ENCODE measurements around the gene ZNF90. TPM values are rescaled to one million over a fixed set of nuclear protein-coding genes. Genes with fewer than 3 reads are reported as not detected.
"Not testable (repeated sequence)": the region's sequence is repeated elsewhere in the genome, so short reads cannot be mapped to it uniquely, and the experiment has no call there.

Gene ZNF90
- total RNA-seq, 4 donors from 2014 or later, result 0.57 to 2.3 (median 1.5) TPM

DNA sequence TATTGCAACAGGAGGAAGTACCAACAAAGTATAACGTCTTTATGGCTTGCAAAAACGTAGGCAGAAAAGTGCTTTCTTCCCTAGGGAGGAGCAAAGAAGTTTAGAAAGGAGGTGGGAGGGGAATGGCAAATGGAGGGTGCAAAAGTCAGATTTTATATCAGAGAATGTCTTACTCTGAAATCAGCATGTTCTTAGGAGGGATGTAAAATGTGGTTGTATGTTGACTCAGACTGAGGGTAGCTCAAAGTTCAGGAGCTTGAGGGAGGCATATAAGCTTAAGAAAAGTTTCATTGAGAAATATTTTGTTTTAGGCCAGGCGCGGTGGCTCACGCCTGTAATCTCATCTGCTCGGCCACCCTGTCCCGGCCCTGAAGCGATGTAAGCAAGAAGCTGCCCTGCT, 1.7 kb downstream of the ZNF90 start:
- H3K27me3 ChIP-seq, result no peaks in the 10 kb centered on the region
- peaks cover 0 to 7% (median 0%) of the 10 kb centered on the region in 3 donors for H3K9me3 ChIP-seq
- no peak for TF ChIP-seq POLR2A (IDR thresholded peaks at IDR 0.05)
- TF ChIP-seq, protein P1, sequence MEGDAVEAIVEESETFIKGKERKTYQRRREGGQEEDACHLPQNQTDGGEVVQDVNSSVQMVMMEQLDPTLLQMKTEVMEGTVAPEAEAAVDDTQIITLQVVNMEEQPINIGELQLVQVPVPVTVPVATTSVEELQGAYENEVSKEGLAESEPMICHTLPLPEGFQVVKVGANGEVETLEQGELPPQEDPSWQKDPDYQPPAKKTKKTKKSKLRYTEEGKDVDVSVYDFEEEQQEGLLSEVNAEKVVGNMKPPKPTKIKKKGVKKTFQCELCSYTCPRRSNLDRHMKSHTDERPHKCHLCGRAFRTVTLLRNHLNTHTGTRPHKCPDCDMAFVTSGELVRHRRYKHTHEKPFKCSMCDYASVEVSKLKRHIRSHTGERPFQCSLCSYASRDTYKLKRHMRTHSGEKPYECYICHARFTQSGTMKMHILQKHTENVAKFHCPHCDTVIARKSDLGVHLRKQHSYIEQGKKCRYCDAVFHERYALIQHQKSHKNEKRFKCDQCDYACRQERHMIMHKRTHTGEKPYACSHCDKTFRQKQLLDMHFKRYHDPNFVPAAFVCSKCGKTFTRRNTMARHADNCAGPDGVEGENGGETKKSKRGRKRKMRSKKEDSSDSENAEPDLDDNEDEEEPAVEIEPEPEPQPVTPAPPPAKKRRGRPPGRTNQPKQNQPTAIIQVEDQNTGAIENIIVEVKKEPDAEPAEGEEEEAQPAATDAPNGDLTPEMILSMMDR (IDR thresholded peaks at IDR 0.05), result no peak
- no peak for DNase-seq
- peaks cover 0 to 22% (median 6%) of the 10 kb centered on the region in 3 donors for H3K4me1 ChIP-seq
- no peak overlapping the region for H3K27ac ChIP-seq
- 64 to 66% methylated on average over 8 of the region's 8 CpGs for WGBS, 2 donors
- intact Hi-C loops (cut with DNase I), result no loop called here
- no peak overlapping the region for H3K4me3 ChIP-seq
- no peaks in the 10 kb centered on the region for H3K36me3 ChIP-seq

DNA sequence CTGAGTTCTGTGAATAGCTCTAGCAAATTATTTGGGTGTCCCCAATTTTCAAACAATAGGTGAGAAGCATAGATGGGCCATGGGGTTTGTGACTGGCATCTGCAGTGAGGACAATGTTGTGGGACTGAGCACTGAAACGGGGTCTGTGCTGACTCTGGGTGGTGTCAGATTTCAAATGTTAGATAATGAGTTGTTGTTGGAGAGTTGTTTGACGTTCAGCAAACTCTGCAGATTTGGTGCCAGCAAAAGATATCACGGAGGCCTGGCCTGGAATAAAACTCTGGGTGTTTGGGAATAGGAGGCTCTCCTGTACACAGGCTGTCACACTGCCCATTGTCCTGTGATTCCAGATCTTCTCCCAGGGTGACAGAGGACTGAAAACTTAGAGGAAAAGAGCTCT, 2.9 kb downstream of the ZNF90 start:
- no peak for DNase-seq
- H3K9me3 ChIP-seq, result peaks cover 0 to 7% (median 0%) of the 10 kb centered on the region in 3 donors
- whole genome bisulfite sequencing, 2 donors, result 63 to 79% methylated on average over 3 of the region's 3 CpGs
- peaks cover 0 to 22% (median 6%) of the 10 kb centered on the region in 3 donors for H3K4me1 ChIP-seq
- H3K36me3 ChIP-seq, result no peaks in the 10 kb centered on the region
- no peaks in the 10 kb centered on the region for H3K27me3 ChIP-seq
- no peak for TF ChIP-seq POLR2A (IDR thresholded peaks at IDR 0.05)
- TF ChIP-seq, protein P1 (IDR thresholded peaks at IDR 0.05), result no peak
- intact Hi-C loops (cut with DNase I), result no loop called here
- H3K4me3 ChIP-seq, result no peak overlapping the region
- H3K27ac ChIP-seq, result no peak overlapping the region

DNA sequence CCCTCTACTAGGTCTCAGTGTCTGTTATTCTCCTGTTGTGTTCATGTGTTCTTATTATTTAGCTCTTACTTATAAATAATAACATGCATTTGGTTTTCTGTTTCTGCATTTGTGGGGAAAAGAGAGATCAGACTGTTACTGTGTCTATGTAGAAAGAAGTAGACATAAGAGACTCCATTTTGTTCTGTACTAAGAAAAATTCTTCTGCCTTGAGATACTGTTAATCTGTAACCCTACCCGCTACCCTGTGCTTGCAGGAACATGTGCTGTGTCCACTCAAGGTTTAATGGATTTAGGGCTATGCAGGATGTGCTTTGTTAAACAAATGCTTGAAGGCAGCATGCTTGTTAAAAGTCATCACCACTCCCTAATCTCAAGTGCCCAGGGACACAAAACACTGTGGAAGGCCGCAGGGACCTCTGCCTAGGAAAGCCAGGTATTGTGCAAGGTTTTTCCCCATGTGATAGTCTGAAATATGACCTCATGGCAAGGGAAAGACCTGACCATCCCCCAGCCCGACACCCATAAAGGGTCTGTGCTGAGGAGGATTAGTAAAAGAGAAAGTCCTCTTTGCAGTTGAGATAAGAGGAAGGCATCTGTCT, 4.5 kb downstream of the ZNF90 start:
- 40 to 78% methylated on average over 3 of the region's 3 CpGs for WGBS, 2 donors

DNA sequence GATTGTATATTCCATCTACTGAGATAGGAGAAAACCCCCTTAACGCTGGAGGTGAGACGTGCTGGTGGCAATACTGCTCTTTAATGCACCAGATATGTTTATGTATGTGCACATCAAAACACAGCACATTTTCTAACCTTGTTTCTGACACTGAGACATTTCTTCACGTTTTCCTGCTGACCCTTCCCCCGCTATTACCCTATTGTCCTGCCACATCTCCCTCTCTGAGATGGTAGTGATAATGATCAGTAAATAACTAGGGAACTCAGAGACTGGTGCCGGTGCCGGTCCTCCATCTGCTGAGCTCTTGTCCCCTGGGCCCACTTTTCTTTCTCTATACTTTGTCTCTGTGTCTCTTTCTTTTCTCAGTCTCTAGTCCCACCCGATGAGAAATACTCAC, 5.1 kb downstream of the ZNF90 start:
- DNase-seq; H3K27me3 ChIP-seq; H3K36me3 ChIP-seq; intact Hi-C loops (cut with DNase I); H3K27ac ChIP-seq; H3K4me3 ChIP-seq: not testable (repeated sequence)
- WGBS, 2 donors, result 55 to 79% methylated on average over 7 of the region's 7 CpGs
- H3K4me1 ChIP-seq, result peaks cover 0 to 17% (median 6%) of the 10 kb centered on the region in 3 donors
- H3K9me3 ChIP-seq, result peaks cover 0 to 13% (median 2%) of the 10 kb centered on the region in 3 donors

More for the DNA sequence above, 4.5 kb downstream of the ZNF90 start:
- H3K27me3 ChIP-seq; DNase-seq; H3K4me3 ChIP-seq; intact Hi-C loops (cut with DNase I); H3K27ac ChIP-seq; H3K36me3 ChIP-seq; H3K9me3 ChIP-seq: not testable (repeated sequence)
- H3K4me1 ChIP-seq, result peaks cover 0 to 22% (median 6%) of the 10 kb centered on the region in 3 donors

DNA sequence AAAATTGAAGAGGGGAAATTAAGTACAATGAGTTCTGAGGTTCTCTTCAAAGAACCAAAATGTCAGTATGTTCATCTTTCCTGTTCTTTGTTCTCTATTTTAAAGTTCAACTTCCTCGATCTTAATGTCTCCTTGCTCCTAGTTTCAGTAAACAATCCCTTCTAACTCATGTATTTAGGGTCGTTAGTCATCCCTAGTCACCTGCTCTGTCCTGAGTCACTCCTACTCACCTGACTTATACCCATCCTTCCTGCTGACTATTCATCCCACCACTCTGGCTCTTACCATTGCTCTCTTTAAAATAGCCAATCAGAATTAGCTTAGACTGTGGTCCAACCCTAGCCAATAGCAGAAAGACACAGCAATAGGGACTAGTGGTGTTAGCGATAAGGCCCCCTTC, 24.3 kb downstream of the ZNF90 start:
- H3K4me1 ChIP-seq, result no peaks in the 10 kb centered on the region
- WGBS, 2 donors, result 81 to 84% methylated on average over 3 of the region's 3 CpGs
- intact Hi-C loops (cut with DNase I), result no loop called here
- H3K4me3 ChIP-seq, result no peak overlapping the region
- TF ChIP-seq POLR2A (IDR thresholded peaks at IDR 0.05), result no peak
- TF ChIP-seq, protein P1 (IDR thresholded peaks at IDR 0.05), result no peak
- H3K9me3 ChIP-seq, result peaks cover 0 to 76% (median 42%) of the 10 kb centered on the region in 3 donors
- peaks cover 0 to 39% (median 0%) of the 10 kb centered on the region in 3 donors for H3K36me3 ChIP-seq
- H3K27me3 ChIP-seq, result no peaks in the 10 kb centered on the region
- H3K27ac ChIP-seq, result no peak overlapping the region
- no peak for DNase-seq

DNA sequence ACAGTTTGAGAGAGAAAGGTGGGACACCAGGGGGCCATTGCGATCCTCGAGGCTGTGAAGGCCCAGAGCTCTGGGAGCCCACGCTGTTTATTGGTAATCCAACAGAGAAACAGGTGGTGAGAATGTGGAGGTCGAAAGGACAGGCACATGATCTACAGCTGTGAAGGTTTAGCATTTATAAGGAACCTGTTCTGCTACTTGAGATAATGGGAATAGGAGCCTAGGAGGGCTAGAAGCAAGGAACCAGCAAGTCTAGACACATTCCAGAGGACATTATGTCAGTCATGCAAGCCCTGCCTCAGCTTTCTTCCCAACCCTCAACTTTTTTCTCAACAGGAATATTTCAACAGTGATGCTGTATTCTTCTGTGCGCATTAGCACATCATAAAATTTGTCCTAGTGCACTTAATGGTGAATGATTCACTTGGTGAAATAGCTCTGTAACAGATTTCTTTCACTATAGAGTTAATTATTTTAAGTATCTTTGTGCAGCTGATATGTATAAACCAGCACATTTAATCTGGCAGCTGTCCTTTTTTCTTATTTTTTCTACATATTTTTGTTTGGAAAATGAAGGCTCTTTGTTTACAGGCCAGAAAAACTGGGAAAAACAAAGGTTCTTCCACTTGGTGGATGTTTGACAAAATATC, 25.4 kb downstream of the ZNF90 start:
- no peak for DNase-seq
- 73 to 85% methylated on average over 5 of the region's 5 CpGs for WGBS, 2 donors
- intact Hi-C loops (cut with DNase I), result no loop called here
- H3K36me3 ChIP-seq, result peaks cover 0 to 43% (median 0%) of the 10 kb centered on the region in 3 donors
- TF ChIP-seq, protein P1 (IDR thresholded peaks at IDR 0.05), result no peak
- no peak for TF ChIP-seq POLR2A (IDR thresholded peaks at IDR 0.05)
- peak overlapping the region in 1 of 4 donors; percentile 23 for H3K27ac ChIP-seq
- H3K9me3 ChIP-seq, result peaks cover 0 to 80% (median 44%) of the 10 kb centered on the region in 3 donors
- no peaks in the 10 kb centered on the region for H3K4me1 ChIP-seq
- H3K27me3 ChIP-seq, result no peaks in the 10 kb centered on the region
- no peak overlapping the region for H3K4me3 ChIP-seq
